ENCODE data around the gene PLIN4. TPM values are rescaled to one million over a fixed set of nuclear protein-coding genes. Genes with fewer than 3 reads are reported as not detected.

The PLIN4 gene
- total RNA-seq, 2 experiments from 2014 or later: 0.13 to 0.32 TPM

GRCh38 chr19:4500841-4501591 is 17.3 kb downstream of the PLIN4 start:
- no peak for DNase-seq (ENCODE audit: low spot score)
- no peaks in the 10 kb centered on the region for H3K9me3 ChIP-seq (ENCODE audit: low read length)
- no peaks in the 10 kb centered on the region for H3K4me1 ChIP-seq (ENCODE audit: insufficient read depth, low read length, poor library complexity, severe bottlenecking)
- H3K4me3 ChIP-seq (ENCODE audit: low read depth, low read length, poor library complexity, severe bottlenecking): no peak overlapping the region
- H3K4me2 ChIP-seq (ENCODE audit: low read length): no peak overlapping the region
- TF ChIP-seq EZH2phosphoT487 (IDR thresholded peaks at IDR 0.05; ENCODE audit: borderline replicate concordance, low read depth, low read length): no peak
- TF ChIP-seq CTCF (conservative IDR thresholded peaks at IDR 0.05; ENCODE audit: low read length): no peak
- no peaks in the 10 kb centered on the region for H3K79me2 ChIP-seq (ENCODE audit: insufficient read depth, low read depth, low read length)
- no TSS peak for BruUV-seq (replicated peaks)
- H3K27ac ChIP-seq (ENCODE audit: low read depth, low read length, poor library complexity, severe bottlenecking): no peak overlapping the region
- H3K9me2 ChIP-seq (ENCODE audit: insufficient read depth, low read length): no peaks in the 10 kb centered on the region
- peaks cover 35% of the 10 kb centered on the region for H3K36me3 ChIP-seq (ENCODE audit: insufficient read depth, low read length)
- no peaks in the 10 kb centered on the region for H4K20me1 ChIP-seq (ENCODE audit: insufficient read depth, low read length)
- ChIA-PET CTCF (ENCODE audit: unreplicated experiment) (no interaction called here), POLR2A (interaction anchor here (0.7 kb wide), 1 partner anchor 70 kb away, joined by 4 read pairs; no protein-coding TSS in a partner anchor)
- intact Hi-C loops (cut with micrococcal nuclease; ENCODE audit: unreplicated experiment): no loop called here
- H2AFZ ChIP-seq (ENCODE audit: low read length): no peak overlapping the region

- no peak for DNase-seq (ENCODE audit: low spot score)
- H3K79me2 ChIP-seq (ENCODE audit: insufficient read depth, low read depth, low read length): no peaks in the 10 kb centered on the region
- H3K4me3 ChIP-seq (ENCODE audit: low read depth, low read length, poor library complexity, severe bottlenecking): no peak overlapping the region
- H3K9me3 ChIP-seq (ENCODE audit: low read length): no peaks in the 10 kb centered on the region
- H4K20me1 ChIP-seq (ENCODE audit: insufficient read depth, low read length): no peaks in the 10 kb centered on the region
- CTCF ChIA-PET (ENCODE audit: unreplicated experiment): no interaction called here
- H3K9me2 ChIP-seq (ENCODE audit: insufficient read depth, low read length): no peaks in the 10 kb centered on the region
- intact Hi-C loops (cut with micrococcal nuclease; ENCODE audit: unreplicated experiment): no loop called here
- H3K27ac ChIP-seq (ENCODE audit: low read depth, low read length, poor library complexity, severe bottlenecking): no peak overlapping the region
- H3K4me2 ChIP-seq (ENCODE audit: low read length): no peak overlapping the region
- POLR2A ChIA-PET: no interaction called here
- H3K4me1 ChIP-seq (ENCODE audit: insufficient read depth, low read length, poor library complexity, severe bottlenecking): no peaks in the 10 kb centered on the region
- TF ChIP-seq CTCF (conservative IDR thresholded peaks at IDR 0.05; ENCODE audit: low read length): no peak
- no peak for TF ChIP-seq EZH2phosphoT487 (IDR thresholded peaks at IDR 0.05; ENCODE audit: borderline replicate concordance, low read depth, low read length)
- peaks cover 32% of the 10 kb centered on the region for H3K36me3 ChIP-seq (ENCODE audit: insufficient read depth, low read length)
- BruUV-seq (replicated peaks): no TSS peak
- H2AFZ ChIP-seq (ENCODE audit: low read length): no peak overlapping the region
Observed at GRCh38 chr19:4499855-4500254, 18.4 kb downstream of the PLIN4 start.

- Histone ChIP-seq H3K36me3 (ENCODE audit: insufficient read depth, low read length) (peaks cover 37% of the 10 kb centered on the region), H3K4me2 (ENCODE audit: low read length) (no peak overlapping the region), H3K9me2 (ENCODE audit: insufficient read depth, low read length) (no peaks in the 10 kb centered on the region), H4K20me1 (ENCODE audit: insufficient read depth, low read length) (no peaks in the 10 kb centered on the region), H3K9me3 (ENCODE audit: low read length) (no peaks in the 10 kb centered on the region), H3K4me3 (ENCODE audit: low read depth, low read length, poor library complexity, severe bottlenecking) (no peak overlapping the region), H2AFZ (ENCODE audit: low read length) (no peak overlapping the region), H3K27ac (ENCODE audit: low read depth, low read length, poor library complexity, severe bottlenecking) (no peak overlapping the region), H3K4me1 (ENCODE audit: insufficient read depth, low read length, poor library complexity, severe bottlenecking) (no peaks in the 10 kb centered on the region), H3K79me2 (ENCODE audit: insufficient read depth, low read depth, low read length) (no peaks in the 10 kb centered on the region)
- no TSS peak for BruUV-seq (replicated peaks)
- intact Hi-C loops (cut with micrococcal nuclease; ENCODE audit: unreplicated experiment): no loop called here
- TF ChIP-seq EZH2phosphoT487 (IDR thresholded peaks at IDR 0.05; ENCODE audit: borderline replicate concordance, low read depth, low read length) (no peak), CTCF (conservative IDR thresholded peaks at IDR 0.05; ENCODE audit: low read length) (no peak)
- ChIA-PET POLR2A (no interaction called here), CTCF (ENCODE audit: unreplicated experiment) (no interaction called here)
- no peak for DNase-seq (ENCODE audit: low spot score)
Observed at GRCh38 chr19:4499318-4499717, 19.0 kb downstream of the PLIN4 start.
